Measurements from ENCODE around the gene RAD52.

Gene RAD52

DNA sequence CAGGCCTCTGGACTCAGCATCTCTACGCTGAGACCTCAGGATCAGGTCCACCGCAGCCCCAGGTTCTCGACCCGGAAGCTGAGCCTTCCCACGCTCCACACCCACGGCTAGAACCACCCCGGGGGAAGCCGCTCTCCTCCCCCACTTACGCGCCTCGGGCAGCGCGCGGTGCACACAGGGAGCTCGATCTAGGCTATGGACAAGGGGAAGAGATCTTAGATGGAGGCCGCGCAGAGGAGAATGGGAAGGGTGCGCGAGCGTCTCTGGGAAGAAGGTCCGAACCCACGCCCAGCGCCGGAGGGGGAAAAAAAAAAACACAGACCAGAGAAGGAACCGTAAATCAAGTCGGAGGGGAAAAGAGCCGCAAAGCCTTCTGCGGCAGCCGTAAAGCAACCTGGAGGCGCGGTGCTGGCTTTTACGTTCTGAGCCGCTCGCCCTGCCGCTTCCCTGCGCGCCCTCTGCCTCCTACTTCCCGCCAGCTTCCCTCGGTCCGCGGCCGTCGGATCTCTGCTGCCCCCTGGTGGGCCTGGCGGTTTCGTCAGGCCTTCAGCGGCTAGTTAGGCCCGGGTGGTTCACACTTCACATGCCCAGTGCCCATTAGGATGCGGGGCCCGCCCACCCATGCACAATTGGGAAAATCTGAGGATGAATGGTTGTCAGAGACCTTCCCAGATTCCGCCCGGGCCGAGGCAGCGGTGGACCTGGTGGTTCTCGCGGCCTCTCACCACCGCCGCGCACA, at the start of gene RAD52:
Gene RAD52 (minus strand): TSS at position 242 of the 739 bp plus-strand sequence. CDS start 16,636 bp downstream, outside the sequence.
- peak; percentile 90 to 99 (median 97) for DNase-seq (ENCODE audit: low read depth in 3 of 3, low spot score in 1 of 3)

DNA sequence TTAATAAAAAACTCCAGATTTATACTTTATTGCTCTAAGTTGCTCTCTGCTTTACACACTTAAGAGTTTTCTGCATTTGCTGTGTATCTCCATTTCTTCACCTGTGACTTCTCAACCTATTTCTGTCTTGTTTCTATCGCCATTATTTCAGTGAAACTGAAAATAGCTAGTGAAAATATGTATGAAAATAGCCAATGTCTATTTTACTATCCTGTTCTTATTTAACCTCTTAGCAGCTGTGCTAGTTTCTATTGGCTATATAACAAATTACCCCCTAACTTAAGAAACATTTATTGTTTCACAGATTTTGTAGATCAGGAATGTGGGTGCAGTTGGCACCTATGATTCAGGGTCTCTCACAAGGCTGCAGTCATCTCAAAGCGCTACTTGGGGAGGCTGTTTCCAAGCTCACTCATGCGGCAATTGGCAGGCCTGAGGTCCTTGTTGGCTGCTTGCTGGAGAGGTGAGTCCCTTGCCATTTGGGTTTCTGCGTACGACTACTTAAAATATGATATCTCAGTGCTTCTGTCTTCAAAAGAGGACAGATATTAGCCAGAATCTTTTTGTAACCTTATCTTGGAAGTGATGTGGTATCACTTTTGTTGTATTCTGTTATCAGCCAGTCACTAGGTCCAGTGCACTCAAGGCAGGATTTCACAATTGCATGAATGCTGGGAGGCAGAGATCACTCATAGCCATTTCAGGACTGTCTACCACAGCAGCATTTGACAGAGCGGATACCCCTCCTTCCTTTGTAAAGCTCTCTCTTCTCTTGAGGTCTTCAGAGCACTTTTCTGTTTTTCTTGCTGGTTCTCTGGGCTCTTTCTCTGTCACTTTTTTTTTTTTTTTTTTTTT, 48.8 kb upstream of the RAD52 start:
- no peak for DNase-seq (ENCODE audit: low read depth in 3 of 3, low spot score in 1 of 3)

DNA sequence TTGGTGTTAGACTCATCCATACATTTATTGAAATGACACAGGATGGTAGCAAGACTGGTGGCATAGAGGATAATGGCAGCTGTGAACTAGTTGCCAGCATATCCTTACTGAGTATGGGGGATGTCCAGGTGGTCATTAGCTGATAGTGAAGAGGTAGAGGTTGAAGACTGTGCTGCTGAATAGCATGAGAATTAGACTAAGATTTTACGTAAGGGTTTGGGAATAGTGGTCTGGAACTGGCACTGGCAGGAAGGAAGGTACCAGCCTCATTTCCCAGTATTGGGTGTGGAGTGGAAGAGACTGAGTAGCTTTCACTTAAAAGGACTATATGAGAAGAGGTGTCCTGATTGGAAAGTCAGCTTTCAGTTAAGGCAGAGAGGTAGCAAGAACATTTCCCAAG, 48.0 kb upstream of the RAD52 start:
- no peak for DNase-seq (ENCODE audit: low read depth in 3 of 3, low spot score in 1 of 3)

GRCh38 chr12:996881-997280, 47.4 kb upstream of the RAD52 start:
- no peak for DNase-seq (ENCODE audit: low read depth in 3 of 3, low spot score in 1 of 3)

- no peak for DNase-seq (ENCODE audit: low read depth in 3 of 3, low spot score in 1 of 3)
These were observed 43.2 kb upstream of the RAD52 start for GRCh38 chr12:992647-993046.

DNA sequence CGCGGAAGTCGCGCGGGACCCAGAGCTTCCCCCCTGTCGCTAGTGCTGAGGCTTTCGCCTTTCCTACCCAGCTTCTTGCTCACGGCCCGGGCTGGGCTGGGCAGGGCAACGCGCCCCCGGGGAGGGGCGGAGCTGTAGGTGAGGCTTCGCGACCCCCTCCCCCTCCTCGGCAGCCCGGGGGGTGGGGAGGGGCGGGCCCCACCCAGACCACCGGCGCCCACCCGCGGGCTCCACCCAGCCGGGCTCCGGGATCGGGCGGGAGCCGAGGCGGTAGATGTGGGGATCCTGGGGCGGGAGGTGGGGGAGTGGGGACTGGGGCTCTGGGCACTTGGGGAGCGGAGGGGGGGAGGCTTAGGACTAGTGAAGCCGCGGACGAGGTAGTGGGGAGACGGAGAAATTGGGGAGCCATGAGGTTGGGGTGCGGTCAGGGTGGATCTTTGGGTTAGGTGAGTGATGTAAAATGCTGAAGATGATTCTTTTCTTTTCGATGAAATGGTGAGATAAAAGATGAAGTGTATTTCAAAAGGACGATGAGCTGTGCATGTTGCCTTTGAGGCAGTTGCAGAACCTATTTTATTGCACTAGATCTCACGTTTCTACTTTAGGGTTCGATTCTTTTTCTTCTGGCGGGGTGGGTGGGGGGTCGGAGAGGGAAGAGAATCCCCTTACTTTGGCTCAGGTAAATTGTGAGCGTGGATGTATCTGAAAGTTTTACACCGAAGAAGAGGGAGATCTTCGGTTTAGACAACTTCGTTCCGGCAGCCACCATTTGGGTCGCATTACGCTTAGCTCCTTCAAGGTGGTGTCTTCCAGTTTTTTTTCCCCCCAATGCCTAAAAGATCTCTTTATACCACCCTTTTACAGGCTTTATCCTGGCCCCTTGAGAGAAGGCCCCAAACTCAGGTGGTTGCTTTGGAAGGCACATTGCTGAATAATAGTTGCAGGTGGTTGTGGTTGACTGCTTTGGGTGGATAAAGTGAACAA, 42.1 kb upstream of the RAD52 start:
- DNase-seq (ENCODE audit: low read depth in 3 of 3, low spot score in 1 of 3): no peak

DNA sequence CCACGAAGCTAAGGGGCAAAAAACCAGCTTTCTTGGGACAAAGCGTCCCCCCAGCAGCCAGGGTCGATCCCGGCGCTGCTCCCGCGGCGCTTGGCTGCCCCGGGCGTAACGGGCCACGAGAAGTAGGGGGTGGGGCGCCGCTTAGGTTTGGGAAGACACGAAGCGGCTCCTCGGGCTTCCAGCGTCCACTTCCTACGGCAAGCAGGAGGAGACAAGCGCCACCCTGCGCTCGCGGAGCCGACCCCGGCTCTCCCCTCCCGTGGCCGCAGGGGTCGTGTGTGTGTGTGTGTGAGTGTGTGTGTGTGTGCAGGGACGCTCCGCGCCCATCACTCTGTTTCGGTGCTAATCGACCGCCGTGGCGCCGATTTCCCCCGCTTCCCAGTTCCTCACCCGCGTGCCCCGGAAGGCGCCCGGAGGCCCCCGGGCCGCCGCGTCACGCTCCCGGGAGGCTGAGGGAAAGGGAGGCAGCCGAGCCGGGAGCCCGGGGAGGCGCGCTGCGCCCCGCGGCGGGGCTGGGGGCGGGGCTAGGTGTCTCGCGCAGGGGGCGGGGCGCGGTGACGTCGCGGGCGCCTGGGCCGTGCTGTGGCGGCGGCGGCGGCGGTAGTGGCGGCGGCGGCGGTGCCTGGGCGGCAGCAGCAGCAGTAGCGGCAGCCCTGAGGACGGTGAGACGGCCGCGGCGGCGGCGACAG, 41.3 kb upstream of the RAD52 start, which contains the start of gene ERC1:
Gene ERC1 (plus strand): TSS at position 563 of the 689 bp plus-strand sequence. CDS start 36,681 bp downstream, outside the sequence.
- peak; percentile 47 to 85 (median 76) for DNase-seq (ENCODE audit: low read depth in 3 of 3, low spot score in 1 of 3)

DNA sequence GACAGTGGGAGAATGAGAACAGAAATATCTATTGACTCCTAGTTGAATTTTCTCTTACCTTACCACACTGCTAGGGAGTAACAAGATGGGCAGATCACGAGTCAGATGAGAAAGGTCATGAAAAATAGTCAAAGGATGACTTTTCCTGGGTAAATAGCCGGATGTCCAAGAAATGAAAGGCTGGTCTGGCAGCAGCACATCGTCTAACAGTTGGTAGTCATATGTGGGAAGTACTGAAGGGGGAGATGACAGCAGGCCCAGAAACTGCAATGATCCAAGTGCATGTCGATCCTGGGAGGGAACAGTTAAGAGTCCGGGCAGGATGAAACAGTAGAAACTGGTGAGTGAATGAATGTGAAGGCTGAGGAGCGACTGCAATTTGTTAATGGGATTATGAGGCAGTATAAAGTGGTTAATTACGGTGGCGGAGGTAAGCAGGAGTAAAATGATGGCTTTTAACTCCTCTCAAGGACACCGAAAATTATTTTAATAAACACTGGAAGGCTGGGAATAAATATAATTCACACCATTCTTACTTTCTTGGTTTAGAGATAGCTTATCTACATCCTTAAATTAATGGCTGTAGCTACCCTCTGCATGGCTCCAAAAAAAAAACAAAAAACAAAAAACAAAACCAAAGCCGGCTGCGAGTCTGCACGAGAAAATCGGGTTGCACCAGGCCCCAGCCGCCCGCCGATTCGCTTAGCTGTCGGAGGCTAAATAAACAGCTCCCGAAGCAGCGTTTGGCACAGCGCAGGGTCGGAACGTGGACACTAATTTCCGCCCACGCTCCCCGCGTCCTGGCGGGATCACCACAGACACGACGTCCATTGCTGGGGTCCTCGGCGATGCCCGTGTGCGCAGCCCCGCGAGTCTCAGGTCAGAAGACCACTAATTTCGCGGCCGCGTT, 40.5 kb upstream of the RAD52 start:
- peak in 1 of 3 donors; percentile 30 for DNase-seq (ENCODE audit: low read depth in 3 of 3, low spot score in 1 of 3)

- no peak for DNase-seq (ENCODE audit: low read depth in 3 of 3, low spot score in 1 of 3)
These were observed 39.6 kb upstream of the RAD52 start for GRCh38 chr12:989051-989450.

- DNase-seq (ENCODE audit: low read depth in 3 of 3, low spot score in 1 of 3): no peak
These were observed 39.2 kb upstream of the RAD52 start for GRCh38 chr12:988646-989045.

DNA sequence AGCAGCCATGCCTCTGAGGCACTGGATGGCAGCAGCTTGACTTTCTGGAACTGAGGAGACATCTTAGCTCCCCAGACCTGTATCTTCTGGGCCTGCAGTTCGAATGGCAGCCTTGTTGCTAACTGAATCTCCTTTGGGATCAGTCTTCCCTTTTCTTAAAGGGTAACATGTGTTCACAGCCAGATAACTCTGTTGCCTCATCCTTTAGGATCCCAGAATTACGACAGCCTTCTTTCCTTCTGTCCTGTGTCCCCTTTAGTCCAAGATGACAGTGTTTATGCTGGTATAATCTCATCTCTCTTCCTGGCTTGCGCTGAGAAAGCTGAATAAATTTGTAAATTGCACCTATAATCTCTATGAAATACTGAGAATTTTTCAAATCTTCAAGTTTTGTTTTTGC, 32.5 kb upstream of the RAD52 start:
- no peak for DNase-seq (ENCODE audit: low read depth in 3 of 3, low spot score in 1 of 3)

DNA sequence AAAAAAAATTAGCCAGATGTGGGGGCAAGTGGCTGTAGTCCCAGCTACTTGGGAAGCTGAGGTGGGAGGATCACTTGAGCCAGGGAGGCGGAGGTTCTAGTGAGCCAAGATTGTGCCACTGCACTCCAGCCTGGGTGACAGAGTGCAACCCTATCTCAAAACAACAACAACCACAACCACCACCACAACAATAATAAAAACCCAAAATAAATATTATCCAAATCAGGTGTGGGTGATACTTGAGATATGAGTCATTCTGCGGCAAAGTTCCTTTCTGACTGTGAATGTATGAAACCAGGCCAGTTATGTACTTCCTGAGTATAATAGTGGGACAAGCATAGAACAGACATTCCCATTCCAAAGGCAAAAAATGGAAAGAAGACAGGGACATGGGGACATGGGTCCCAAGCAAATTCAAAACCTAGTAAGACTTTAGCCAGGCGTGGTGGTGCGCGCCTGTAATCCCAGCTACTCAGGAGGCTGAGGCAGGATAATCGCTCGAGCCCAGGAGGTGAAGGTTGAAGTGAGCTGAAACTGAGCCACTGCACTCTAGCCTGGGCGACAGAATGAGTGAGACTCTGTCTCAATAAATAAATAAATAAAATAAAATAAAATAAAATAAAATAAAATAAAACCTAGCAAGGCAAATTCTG, 31.8 kb upstream of the RAD52 start:
- DNase-seq (ENCODE audit: low read depth in 3 of 3, low spot score in 1 of 3): no peak

DNA sequence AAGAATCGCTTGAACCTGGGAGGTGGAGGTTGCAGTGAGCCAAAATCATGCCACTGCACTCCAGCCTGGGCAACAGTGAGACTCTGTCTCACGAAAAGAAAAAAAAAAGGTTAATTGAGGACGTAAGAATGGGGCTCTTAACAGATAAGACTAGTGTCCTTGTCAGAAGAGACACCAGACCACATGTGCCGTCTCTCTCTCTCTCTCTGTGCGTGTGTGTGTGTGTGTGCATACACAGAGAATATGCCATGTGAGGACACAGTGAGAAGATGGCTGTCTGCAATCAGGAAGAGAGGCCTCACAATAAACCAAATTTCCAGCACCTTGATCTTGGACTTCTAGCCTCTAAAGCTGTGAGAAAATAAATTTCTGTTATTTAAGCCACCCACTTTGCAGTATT, 29.9 kb upstream of the RAD52 start:
- DNase-seq (ENCODE audit: low read depth in 3 of 3, low spot score in 1 of 3): no peak

DNA sequence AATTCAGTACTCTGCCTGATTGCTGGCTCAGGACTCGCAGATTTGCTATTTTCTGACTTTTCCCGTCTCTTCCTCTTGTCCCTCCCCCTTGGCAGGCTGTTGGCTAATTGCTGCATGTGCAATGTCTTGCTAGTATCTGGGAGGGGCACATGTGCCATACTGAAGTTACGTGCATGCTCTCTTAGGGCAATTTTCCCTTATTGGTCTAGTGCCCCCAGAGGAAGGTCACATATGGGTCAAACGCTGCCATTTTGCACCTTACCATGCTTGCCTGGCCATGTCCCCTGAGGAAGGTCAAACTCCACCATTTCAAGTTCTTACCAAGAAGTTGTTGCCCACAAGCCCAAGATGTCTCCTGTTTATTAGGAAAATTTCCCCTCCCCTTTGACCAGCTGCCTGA, 27.7 kb upstream of the RAD52 start:
- no peak for DNase-seq (ENCODE audit: low read depth in 3 of 3, low spot score in 1 of 3)

DNA sequence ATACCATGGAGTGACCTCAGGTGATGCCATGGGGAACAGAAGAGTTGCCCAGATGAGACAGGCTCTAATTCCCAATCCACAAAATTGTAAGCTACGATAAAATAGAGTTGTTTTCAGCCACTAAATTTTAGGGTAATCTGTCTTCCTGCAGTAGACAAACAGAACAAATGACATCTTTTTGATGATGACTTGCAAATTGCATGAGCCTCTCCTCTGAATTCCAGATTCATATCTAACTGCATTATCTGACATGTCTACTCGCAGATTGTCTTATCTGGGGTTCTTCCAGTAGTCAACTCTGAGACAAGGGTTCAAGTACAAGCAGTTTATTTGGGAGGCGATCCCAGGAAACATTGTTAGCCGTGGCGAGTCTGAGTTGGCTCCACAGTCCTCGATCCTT, 27.1 kb upstream of the RAD52 start:
- DNase-seq (ENCODE audit: low read depth in 3 of 3, low spot score in 1 of 3): no peak

- DNase-seq (ENCODE audit: low read depth in 3 of 3, low spot score in 1 of 3): no peak
These were observed 24.9 kb upstream of the RAD52 start for GRCh38 chr12:974271-974862.

- no peak for DNase-seq (ENCODE audit: low read depth in 3 of 3, low spot score in 1 of 3)
These were observed 22.5 kb upstream of the RAD52 start for GRCh38 chr12:971991-972390.

DNA sequence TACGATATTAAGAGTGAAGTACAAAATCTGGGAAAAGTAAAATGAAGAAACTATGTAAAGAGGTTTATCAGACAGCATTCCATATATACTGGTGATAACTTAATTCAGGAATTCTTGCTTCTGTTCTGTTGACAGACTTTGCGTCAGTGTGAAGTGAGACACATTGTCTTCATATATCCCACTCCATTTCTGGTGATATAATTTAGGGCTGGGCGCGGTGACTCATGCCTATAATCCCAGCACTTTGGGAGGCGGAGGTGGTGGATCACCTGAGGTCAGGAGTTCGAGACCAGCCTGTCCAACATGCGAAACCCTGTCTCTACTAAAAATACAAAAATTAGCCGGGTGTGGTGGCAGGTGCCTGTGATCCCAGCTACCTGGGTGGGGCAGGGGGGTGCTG, 20.3 kb upstream of the RAD52 start:
- DNase-seq (ENCODE audit: low read depth in 3 of 3, low spot score in 1 of 3): no peak

DNA sequence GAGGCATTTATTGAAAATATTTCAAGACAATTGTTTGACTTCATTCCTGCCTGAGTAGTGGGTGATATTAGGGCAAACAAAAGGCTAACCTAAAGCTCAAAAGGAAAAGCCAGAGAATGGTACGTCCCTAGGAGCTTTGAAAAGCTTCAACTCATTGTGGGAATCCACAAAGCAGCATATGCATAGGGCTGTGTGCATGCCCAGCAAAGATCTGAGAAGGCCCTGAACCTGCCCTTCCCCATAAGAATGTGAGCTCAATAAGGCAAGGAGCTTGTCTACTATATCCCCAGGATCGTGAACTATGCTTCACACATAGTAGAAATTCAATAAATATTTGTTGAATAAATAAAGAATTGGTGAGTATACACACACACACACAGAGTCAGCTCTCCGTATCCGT, 19.1 kb upstream of the RAD52 start:
- DNase-seq (ENCODE audit: low read depth in 3 of 3, low spot score in 1 of 3): no peak
